Astrocyte (in vitro differentiated cells and primary cell): ENCODE results near the gene DAGLA. TPM values are rescaled to one million over a fixed set of nuclear protein-coding genes. Genes with fewer than 3 reads are reported as not detected.

ENCODE experiments used
- DNase-seq: peaks from one replicate; pipeline ENCODE4 v3.0.0-alpha.2; 2010; ENCODE audit warnings: low read depth
- FAIRE-seq: peaks from 2 replicates; lab custom pipeline; 2011; peaks lifted over from hg19 to GRCh38; lab: Jason Lieb, UNC
- H2AFZ ChIP-seq: 2 replicates; pipeline ENCODE4 v1.6.0; 2012; ENCODE audit warnings: low read depth, low read length, inconsistent platforms
- H3K27ac ChIP-seq: 2 replicates; pipeline ENCODE4 v1.5.1; 2011; ENCODE audit warnings: low read depth, low read length, inconsistent platforms
- H3K27me3 ChIP-seq: 2 replicates; pipeline ENCODE4 v1.6.0; 2011; ENCODE audit warnings: low read length, inconsistent platforms; ENCODE audit not compliant: insufficient read depth
- H3K36me3 ChIP-seq: 2 replicates; pipeline ENCODE4 v1.5.1; 2011; ENCODE audit warnings: low read length, inconsistent platforms; ENCODE audit not compliant: insufficient read depth
- H3K4me1 ChIP-seq: 2 replicates; pipeline ENCODE4 v1.5.1; 2011; ENCODE audit warnings: low read length, inconsistent platforms; ENCODE audit not compliant: insufficient read depth
- H3K4me2 ChIP-seq: 2 replicates; pipeline ENCODE4 v1.6.0; 2012; ENCODE audit warnings: low read length, inconsistent platforms
- H3K4me3 ChIP-seq: 2 replicates; pipeline ENCODE4 v1.5.1; 2011; ENCODE audit warnings: low read depth, mild to moderate bottlenecking, low read length, inconsistent platforms; ENCODE audit not compliant: insufficient read depth
- H3K79me2 ChIP-seq: 2 replicates; pipeline ENCODE4 v1.6.0; 2012; ENCODE audit warnings: mild to moderate bottlenecking, low read length, inconsistent platforms; ENCODE audit not compliant: insufficient read depth
- H3K9ac ChIP-seq: 2 replicates; pipeline ENCODE4 v1.6.0; 2012; ENCODE audit warnings: mild to moderate bottlenecking, low read length, inconsistent platforms
- H3K9me3 ChIP-seq: 2 replicates; pipeline ENCODE4 v1.5.1; 2012; ENCODE audit warnings: low read depth, mild to moderate bottlenecking, low read length, inconsistent platforms; ENCODE audit not compliant: insufficient read depth
- H4K20me1 ChIP-seq: 2 replicates; pipeline ENCODE4 v1.6.0; 2012; ENCODE audit warnings: low read length, inconsistent platforms; ENCODE audit not compliant: insufficient read depth
- H3K27ac Mint-ChIP-seq: one replicate; pipeline ENCODE4 v1.8.0; 2021; ENCODE audit warnings: mild to moderate bottlenecking, mixed read lengths; ENCODE audit not compliant: unreplicated experiment
- H3K27me3 Mint-ChIP-seq: one replicate; pipeline ENCODE4 v1.8.0; 2021; ENCODE audit warnings: low read depth, mixed read lengths; ENCODE audit not compliant: unreplicated experiment
- H3K36me3 Mint-ChIP-seq: one replicate; pipeline ENCODE4 v1.8.0; 2021; ENCODE audit warnings: low read depth, mixed read lengths; ENCODE audit not compliant: unreplicated experiment
- H3K4me1 Mint-ChIP-seq: one replicate; pipeline ENCODE4 v1.8.0; 2021; ENCODE audit warnings: low read depth, mixed read lengths; ENCODE audit not compliant: unreplicated experiment
- H3K4me3 Mint-ChIP-seq: one replicate; pipeline ENCODE4 v1.8.0; 2021; ENCODE audit warnings: mild to moderate bottlenecking, moderate library complexity, mixed read lengths; ENCODE audit not compliant: unreplicated experiment
- H3K9me3 Mint-ChIP-seq: one replicate; pipeline ENCODE4 v1.8.0; 2021; ENCODE audit warnings: mild to moderate bottlenecking, mixed read lengths; ENCODE audit not compliant: unreplicated experiment
- EZH2 ChIP-seq: IDR thresholded peaks from 2 replicates; pipeline ENCODE4 v1.6.1; 2012; ENCODE audit warnings: mild to moderate bottlenecking, low read length, inconsistent platforms; ENCODE audit not compliant: insufficient read depth
- total RNA-seq: library from RNA; stranded (reverse); gene quantifications from 2 replicates; pipeline ENCODE4 v1.2.1, GENCODE V29; 2021
- TF ChIP-seq, protein P1 (sequence below): IDR thresholded peaks from 2 replicates; pipeline ENCODE4 v1.5.1; 2011; ENCODE audit warnings: low read depth, mild to moderate bottlenecking, inconsistent platforms, low read length, moderate library complexity; ENCODE audit not compliant: insufficient read depth

Gene DAGLA
- total RNA-seq, 1 donor from 2014 or later, result 5.5 TPM

- no peak overlapping the region for H3K9ac ChIP-seq
- no peak for FAIRE-seq
- DNase-seq, result no peak
Observed at GRCh38 chr11:61774411-61774810, 94.2 kb downstream of the DAGLA start.

DNA sequence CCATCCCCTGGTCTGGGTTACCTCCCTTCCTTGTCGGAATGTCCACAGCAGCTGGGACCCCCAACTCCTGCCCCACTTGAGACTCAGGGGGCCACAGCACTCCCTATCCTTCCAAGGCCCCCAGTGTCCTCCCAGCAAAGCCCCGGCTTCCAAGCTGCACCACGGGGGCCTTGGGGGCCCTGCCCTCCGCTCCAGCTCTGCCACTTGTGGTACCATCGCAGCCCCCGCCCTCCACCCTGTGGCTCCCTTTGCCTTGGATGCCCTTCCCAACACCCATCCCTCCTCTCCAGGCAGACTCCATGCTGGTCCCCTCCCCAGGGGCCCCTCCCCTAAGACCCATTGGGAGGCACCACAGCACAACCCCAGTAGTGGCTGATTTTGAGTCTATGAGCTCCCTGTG lies 94.9 kb downstream of the DAGLA start:
- Histone ChIP-seq H3K9ac (no peak overlapping the region), H3K4me3 (no peak overlapping the region), H2AFZ (no peak overlapping the region), H3K4me1 (peaks cover 3% of the 10 kb centered on the region), H3K27me3 (no peaks in the 10 kb centered on the region), H3K79me2 (no peaks in the 10 kb centered on the region), H3K27ac (no peak overlapping the region), H3K4me2 (no peak overlapping the region), H3K9me3 (no peaks in the 10 kb centered on the region), H3K36me3 (no peaks in the 10 kb centered on the region), H4K20me1 (peaks cover 6% of the 10 kb centered on the region)
- TF ChIP-seq, protein P1, sequence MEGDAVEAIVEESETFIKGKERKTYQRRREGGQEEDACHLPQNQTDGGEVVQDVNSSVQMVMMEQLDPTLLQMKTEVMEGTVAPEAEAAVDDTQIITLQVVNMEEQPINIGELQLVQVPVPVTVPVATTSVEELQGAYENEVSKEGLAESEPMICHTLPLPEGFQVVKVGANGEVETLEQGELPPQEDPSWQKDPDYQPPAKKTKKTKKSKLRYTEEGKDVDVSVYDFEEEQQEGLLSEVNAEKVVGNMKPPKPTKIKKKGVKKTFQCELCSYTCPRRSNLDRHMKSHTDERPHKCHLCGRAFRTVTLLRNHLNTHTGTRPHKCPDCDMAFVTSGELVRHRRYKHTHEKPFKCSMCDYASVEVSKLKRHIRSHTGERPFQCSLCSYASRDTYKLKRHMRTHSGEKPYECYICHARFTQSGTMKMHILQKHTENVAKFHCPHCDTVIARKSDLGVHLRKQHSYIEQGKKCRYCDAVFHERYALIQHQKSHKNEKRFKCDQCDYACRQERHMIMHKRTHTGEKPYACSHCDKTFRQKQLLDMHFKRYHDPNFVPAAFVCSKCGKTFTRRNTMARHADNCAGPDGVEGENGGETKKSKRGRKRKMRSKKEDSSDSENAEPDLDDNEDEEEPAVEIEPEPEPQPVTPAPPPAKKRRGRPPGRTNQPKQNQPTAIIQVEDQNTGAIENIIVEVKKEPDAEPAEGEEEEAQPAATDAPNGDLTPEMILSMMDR, result no peak
- TF ChIP-seq EZH2, result no peak
- Mint-ChIP-seq H3K9me3 (no peaks in the 10 kb centered on the region), H3K36me3 (peaks cover 6% of the 10 kb centered on the region), H3K27ac (no peak overlapping the region), H3K27me3 (no peaks in the 10 kb centered on the region), H3K4me1 (no peaks in the 10 kb centered on the region), H3K4me3 (no peak overlapping the region)
- no peak for DNase-seq
- no peak for FAIRE-seq

More at GRCh38 chr11:61774411-61774810, 94.2 kb downstream of the DAGLA start:
- Mint-ChIP-seq H3K4me3 (no peak overlapping the region), H3K27me3 (no peaks in the 10 kb centered on the region), H3K36me3 (peaks cover 6% of the 10 kb centered on the region), H3K27ac (no peak overlapping the region), H3K9me3 (no peaks in the 10 kb centered on the region), H3K4me1 (no peaks in the 10 kb centered on the region)
- no peaks in the 10 kb centered on the region for H3K27me3 ChIP-seq
- no peak overlapping the region for H3K4me3 ChIP-seq
- H3K27ac ChIP-seq, result no peak overlapping the region
- H4K20me1 ChIP-seq, result peaks cover 6% of the 10 kb centered on the region
- H3K36me3 ChIP-seq, result no peaks in the 10 kb centered on the region
- no peak overlapping the region for H2AFZ ChIP-seq
- H3K9me3 ChIP-seq, result no peaks in the 10 kb centered on the region
- TF ChIP-seq, protein P1, result no peak
- no peak for TF ChIP-seq EZH2
- H3K79me2 ChIP-seq, result no peaks in the 10 kb centered on the region
- H3K4me1 ChIP-seq, result peaks cover 9% of the 10 kb centered on the region
- no peak overlapping the region for H3K4me2 ChIP-seq

GRCh38 chr11:61775606-61776554 lies 95.7 kb downstream of the DAGLA start:
- Mint-ChIP-seq H3K27ac (no peak overlapping the region), H3K9me3 (no peaks in the 10 kb centered on the region), H3K4me3 (no peak overlapping the region), H3K4me1 (no peaks in the 10 kb centered on the region), H3K36me3 (peaks cover 6% of the 10 kb centered on the region), H3K27me3 (no peaks in the 10 kb centered on the region)
- H3K9me3 ChIP-seq, result no peaks in the 10 kb centered on the region
- no peak for TF ChIP-seq EZH2
- TF ChIP-seq, protein P1, result no peak
- H3K4me1 ChIP-seq, result peaks cover 3% of the 10 kb centered on the region
- DNase-seq (no peak), FAIRE-seq (no peak)
- H3K79me2 ChIP-seq, result no peaks in the 10 kb centered on the region
- H3K27me3 ChIP-seq, result no peaks in the 10 kb centered on the region
- peaks cover 6% of the 10 kb centered on the region for H4K20me1 ChIP-seq
- no peak overlapping the region for H3K27ac ChIP-seq
- H3K4me2 ChIP-seq, result no peak overlapping the region
- H3K9ac ChIP-seq, result no peak overlapping the region
- H2AFZ ChIP-seq, result no peak overlapping the region
- H3K4me3 ChIP-seq, result no peak overlapping the region
- H3K36me3 ChIP-seq, result no peaks in the 10 kb centered on the region
